T-helper 2 cell treated with Interferon-gamma antibody and Interleukin-4, amounts not matched to agents 5 μg/mL and 100 μg/mL, for 36 hours (primary cell): ENCODE data around the gene KRTAP21-1.
"Not testable (repeated sequence)": the region's sequence is repeated elsewhere in the genome, so short reads cannot be mapped to it uniquely, and the experiment has no call there.

ENCODE experiments used
- DNase-seq: peaks from one replicate; pipeline ENCODE4 v3.0.0; 2021; ENCODE audit warnings: low spot score
- H3K27ac Mint-ChIP-seq: one replicate; pipeline ENCODE4 v1.8.0; 2021; ENCODE audit warnings: mild to moderate bottlenecking, mixed read lengths
- H3K27me3 Mint-ChIP-seq: one replicate; pipeline ENCODE4 v1.8.0; 2021; ENCODE audit warnings: low read depth, mixed read lengths
- H3K36me3 Mint-ChIP-seq: one replicate; pipeline ENCODE4 v1.8.0; 2021; ENCODE audit warnings: low read depth, mixed read lengths
- H3K4me1 Mint-ChIP-seq: one replicate; pipeline ENCODE4 v1.8.0; 2021; ENCODE audit warnings: low read depth, mixed read lengths
- H3K4me3 Mint-ChIP-seq: one replicate; pipeline ENCODE4 v1.8.0; 2022; ENCODE audit warnings: mild to moderate bottlenecking, moderate library complexity, mixed read lengths
- H3K9me3 Mint-ChIP-seq: one replicate; pipeline ENCODE4 v1.8.0; 2021; ENCODE audit warnings: mixed read lengths

Gene KRTAP21-1

DNA sequence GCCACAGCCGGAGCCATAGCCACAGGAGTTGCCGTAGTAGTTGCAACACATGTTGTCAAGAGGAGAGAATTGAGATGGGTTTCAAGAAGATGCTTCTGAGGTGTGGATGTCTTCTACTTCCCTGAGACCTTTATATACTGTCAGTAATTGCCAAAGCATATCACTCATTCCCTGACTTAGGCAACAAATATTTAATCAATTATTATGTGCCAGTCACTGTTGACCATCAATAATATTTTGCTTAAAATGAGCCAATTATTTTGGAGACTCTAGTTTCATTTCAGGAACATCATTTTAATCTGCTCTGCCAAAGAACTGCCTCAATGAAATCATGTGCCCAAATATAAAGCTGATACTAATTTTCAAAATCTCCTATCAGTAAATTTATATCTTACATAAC, at the start of gene KRTAP21-1:
KRTAP21-1 (minus strand) TSS at position 101 of the 400 bp plus-strand sequence; CDS start at position 51, 50 bp downstream.
- H3K4me1 Mint-ChIP-seq, H3K27ac Mint-ChIP-seq, H3K4me3 Mint-ChIP-seq, DNase-seq, H3K9me3 Mint-ChIP-seq, H3K36me3 Mint-ChIP-seq: not testable (repeated sequence)
- H3K27me3 Mint-ChIP-seq = peaks cover 28% of the 10 kb centered on the region

DNA sequence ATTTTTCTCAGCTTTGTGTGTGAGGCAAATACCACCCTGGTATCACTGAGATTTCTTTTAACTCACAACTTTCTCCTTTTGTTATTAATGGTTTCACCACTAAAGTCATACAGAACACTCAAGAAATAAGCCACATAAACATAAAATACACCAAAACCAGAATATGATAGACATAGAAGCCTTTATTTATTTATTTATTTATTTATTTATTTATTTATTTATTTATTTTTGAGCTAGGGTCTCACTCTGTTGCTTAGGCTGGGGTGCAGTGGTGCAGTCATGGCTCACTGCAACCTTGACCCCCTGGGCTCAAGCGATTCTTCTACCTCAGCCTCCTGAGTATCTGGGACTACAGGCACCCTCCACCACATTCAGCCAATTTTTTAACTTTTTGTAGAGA, 45.4 kb upstream of the KRTAP21-1 start:
- Mint-ChIP-seq H3K27me3 (peaks cover 11% of the 10 kb centered on the region), H3K4me3 (no peak overlapping the region), H3K27ac (no peak overlapping the region), H3K36me3 (peaks cover 1% of the 10 kb centered on the region), H3K4me1 (no peaks in the 10 kb centered on the region), H3K9me3 (no peaks in the 10 kb centered on the region)
- no peak for DNase-seq

DNA sequence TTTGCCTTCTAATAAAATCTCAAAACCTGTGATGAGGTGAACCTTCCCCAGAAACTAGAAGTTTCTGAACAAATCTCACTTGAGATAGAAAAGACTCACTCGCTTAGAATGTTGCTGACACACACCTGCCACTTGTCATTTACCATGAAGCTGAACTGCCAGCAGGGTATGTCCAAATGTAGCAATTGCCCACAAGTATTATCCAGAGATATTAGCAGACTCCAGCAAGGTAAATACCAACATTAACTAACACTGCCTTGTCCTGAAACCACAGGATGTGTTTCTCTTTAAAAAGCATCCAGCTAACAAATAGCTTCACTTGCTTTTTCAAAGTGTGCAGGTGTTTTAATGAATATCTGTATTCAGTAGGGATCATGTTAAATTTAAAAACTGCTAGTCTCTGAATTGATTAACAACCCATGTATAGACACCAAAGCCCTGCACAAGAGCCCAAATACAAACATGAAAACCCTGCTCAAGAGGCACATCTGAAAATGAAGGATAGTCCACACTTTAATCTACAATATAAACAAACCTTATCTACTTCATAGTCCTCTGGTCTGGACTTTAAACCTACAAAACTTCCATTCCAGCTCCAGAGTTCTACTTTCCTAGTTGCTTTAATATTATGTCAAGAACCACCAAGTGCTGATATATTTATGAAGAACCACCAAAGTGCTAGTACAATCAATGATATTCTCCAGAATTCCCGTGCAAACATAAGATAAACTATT, 38.5 kb upstream of the KRTAP21-1 start:
- H3K27me3 Mint-ChIP-seq = peaks cover 16% of the 10 kb centered on the region
- no peaks in the 10 kb centered on the region for H3K9me3 Mint-ChIP-seq
- H3K4me3 Mint-ChIP-seq = no peak overlapping the region
- H3K4me1 Mint-ChIP-seq = no peaks in the 10 kb centered on the region
- H3K36me3 Mint-ChIP-seq = no peaks in the 10 kb centered on the region
- no peak for DNase-seq
- no peak overlapping the region for H3K27ac Mint-ChIP-seq

- no peak overlapping the region for H3K4me3 Mint-ChIP-seq
- DNase-seq = no peak
- H3K36me3 Mint-ChIP-seq = no peaks in the 10 kb centered on the region
- H3K27ac Mint-ChIP-seq = no peak overlapping the region
- no peaks in the 10 kb centered on the region for H3K4me1 Mint-ChIP-seq
- peaks cover 19% of the 10 kb centered on the region for H3K27me3 Mint-ChIP-seq
- no peaks in the 10 kb centered on the region for H3K9me3 Mint-ChIP-seq
Observed at GRCh38 chr21:30779249-30779648, 24.0 kb upstream of the KRTAP21-1 start.

GRCh38 chr21:30769724-30770431, 14.7 kb upstream of the KRTAP21-1 start:
- H3K4me1 Mint-ChIP-seq = no peaks in the 10 kb centered on the region
- DNase-seq = no peak
- no peaks in the 10 kb centered on the region for H3K9me3 Mint-ChIP-seq
- peaks cover 5% of the 10 kb centered on the region for H3K27me3 Mint-ChIP-seq
- H3K4me3 Mint-ChIP-seq = no peak overlapping the region
- H3K27ac Mint-ChIP-seq = no peak overlapping the region
- H3K36me3 Mint-ChIP-seq = no peaks in the 10 kb centered on the region

- Mint-ChIP-seq H3K4me1 (no peaks in the 10 kb centered on the region), H3K36me3 (no peaks in the 10 kb centered on the region), H3K27me3 (peaks cover 14% of the 10 kb centered on the region), H3K9me3 (peaks cover 6% of the 10 kb centered on the region), H3K27ac (no peak overlapping the region), H3K4me3 (no peak overlapping the region)
- no peak for DNase-seq
Observed at GRCh38 chr21:30760776-30761175, 5.5 kb upstream of the KRTAP21-1 start.

GRCh38 chr21:30758306-30758705, 3.1 kb upstream of the KRTAP21-1 start:
- H3K27ac Mint-ChIP-seq = no peak overlapping the region
- no peak for DNase-seq
- H3K9me3 Mint-ChIP-seq = peaks cover 5% of the 10 kb centered on the region
- no peak overlapping the region for H3K4me3 Mint-ChIP-seq
- no peaks in the 10 kb centered on the region for H3K4me1 Mint-ChIP-seq
- H3K36me3 Mint-ChIP-seq = no peaks in the 10 kb centered on the region
- H3K27me3 Mint-ChIP-seq = peaks cover 16% of the 10 kb centered on the region

- H3K27me3 Mint-ChIP-seq = peaks cover 23% of the 10 kb centered on the region
- H3K4me3 Mint-ChIP-seq = no peak within 1 kb of the TSS
- no peak for DNase-seq
- H3K4me1 Mint-ChIP-seq = no peaks in the 10 kb centered on the region
- H3K27ac Mint-ChIP-seq = no peak within 1 kb of the TSS
- H3K36me3 Mint-ChIP-seq = no peaks in the 10 kb centered on the region
- H3K9me3 Mint-ChIP-seq = no peaks in the 10 kb centered on the region
Observed at GRCh38 chr21:30747159-30747558, 8.1 kb downstream of the KRTAP21-1 start, which contains the start of gene KRTAP21-2. Gene KRTAP21-2 (minus strand): TSS chr21:30747259. CDS start chr21:30747202, 57 bp downstream.

GRCh38 chr21:30740462-30740861, 14.8 kb downstream of the KRTAP21-1 start:
- Mint-ChIP-seq H3K27me3 (peaks cover 21% of the 10 kb centered on the region), H3K4me1 (no peaks in the 10 kb centered on the region), H3K36me3 (no peaks in the 10 kb centered on the region), H3K9me3 (no peaks in the 10 kb centered on the region), H3K27ac (no peak overlapping the region), H3K4me3 (no peak overlapping the region)
- DNase-seq = no peak

DNA sequence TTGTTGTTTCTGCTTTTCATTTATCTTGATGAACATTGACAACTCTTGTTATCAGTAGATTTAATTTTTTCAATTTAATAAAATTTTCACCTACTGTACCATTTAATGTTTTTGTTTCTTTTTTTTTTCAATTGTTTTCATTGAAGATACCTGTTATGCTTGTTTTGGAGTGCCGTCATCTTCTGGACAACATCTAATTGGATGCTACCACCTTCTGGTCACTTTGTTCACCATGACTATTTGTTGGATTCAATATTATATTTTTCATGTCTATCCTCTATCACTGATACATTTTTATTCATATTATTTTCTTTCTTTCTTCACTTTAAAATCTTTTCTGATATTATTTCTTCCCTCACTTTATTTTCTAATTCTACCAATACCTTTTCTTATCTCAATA, 22.2 kb downstream of the KRTAP21-1 start:
- Mint-ChIP-seq H3K4me3 (no peak overlapping the region), H3K27ac (no peak overlapping the region), H3K4me1 (no peaks in the 10 kb centered on the region), H3K36me3 (peaks cover 6% of the 10 kb centered on the region), H3K9me3 (peaks cover 24% of the 10 kb centered on the region), H3K27me3 (peaks cover 34% of the 10 kb centered on the region)
- no peak for DNase-seq

DNA sequence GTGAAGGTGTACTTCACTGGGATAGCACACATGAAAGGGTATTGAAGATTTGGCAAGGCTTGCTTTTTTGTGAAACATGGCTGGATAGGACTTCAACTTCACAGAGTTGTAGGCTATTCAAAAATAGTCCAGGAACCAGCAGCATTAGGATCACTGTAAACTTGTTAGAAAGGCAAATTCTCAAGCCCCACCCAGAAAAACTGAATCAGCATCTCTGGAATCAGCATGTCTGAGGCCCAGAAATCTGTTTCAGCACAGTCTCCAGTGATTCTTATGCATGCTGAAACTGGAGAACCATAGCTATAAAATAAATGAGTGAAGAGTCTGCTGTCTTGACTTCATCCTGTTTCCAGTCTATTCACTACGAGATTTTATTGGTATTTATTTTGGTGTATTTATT, 28.5 kb downstream of the KRTAP21-1 start:
- Mint-ChIP-seq H3K27ac (no peak overlapping the region), H3K4me1 (peaks cover 5% of the 10 kb centered on the region), H3K27me3 (peaks cover 7% of the 10 kb centered on the region), H3K4me3 (no peak overlapping the region), H3K9me3 (peaks cover 59% of the 10 kb centered on the region), H3K36me3 (peaks cover 48% of the 10 kb centered on the region)
- DNase-seq = no peak

GRCh38 chr21:30719401-30719800, 35.8 kb downstream of the KRTAP21-1 start:
- Mint-ChIP-seq H3K4me1 (peaks cover 28% of the 10 kb centered on the region), H3K9me3 (peaks cover 33% of the 10 kb centered on the region), H3K27me3 (peaks cover 3% of the 10 kb centered on the region), H3K36me3 (peaks cover 34% of the 10 kb centered on the region), H3K27ac (peak overlapping the region; percentile 91), H3K4me3 (peak overlapping the region; percentile 57)
- peak; percentile 8 for DNase-seq

GRCh38 chr21:30718239-30718909, 36.9 kb downstream of the KRTAP21-1 start, which contains the start of gene KRTAP21-3:
Gene KRTAP21-3 (minus strand): TSS chr21:30718777. CDS start chr21:30718759, 18 bp downstream.
- DNase-seq = peak; percentile 40
- Mint-ChIP-seq H3K4me1 (peaks cover 28% of the 10 kb centered on the region), H3K27me3 (peaks cover 3% of the 10 kb centered on the region), H3K9me3 (peaks cover 30% of the 10 kb centered on the region), H3K4me3 (peak within 1 kb of the TSS; percentile 57), H3K27ac (peak within 1 kb of the TSS; percentile 91), H3K36me3 (peaks cover 31% of the 10 kb centered on the region)

GRCh38 chr21:30717105-30717504, 38.1 kb downstream of the KRTAP21-1 start:
- Mint-ChIP-seq H3K9me3 (peaks cover 22% of the 10 kb centered on the region), H3K4me3 (peak overlapping the region; percentile 17), H3K27ac (peak overlapping the region; percentile 91), H3K36me3 (peaks cover 31% of the 10 kb centered on the region), H3K27me3 (no peaks in the 10 kb centered on the region), H3K4me1 (peaks cover 25% of the 10 kb centered on the region)
- DNase-seq = no peak
